ENCODE measurements around the gene ARHGAP28.
"Not testable (repeated sequence)": the region's sequence is repeated elsewhere in the genome, so short reads cannot be mapped to it uniquely, and the experiment has no call there.

The ARHGAP28 gene

DNA sequence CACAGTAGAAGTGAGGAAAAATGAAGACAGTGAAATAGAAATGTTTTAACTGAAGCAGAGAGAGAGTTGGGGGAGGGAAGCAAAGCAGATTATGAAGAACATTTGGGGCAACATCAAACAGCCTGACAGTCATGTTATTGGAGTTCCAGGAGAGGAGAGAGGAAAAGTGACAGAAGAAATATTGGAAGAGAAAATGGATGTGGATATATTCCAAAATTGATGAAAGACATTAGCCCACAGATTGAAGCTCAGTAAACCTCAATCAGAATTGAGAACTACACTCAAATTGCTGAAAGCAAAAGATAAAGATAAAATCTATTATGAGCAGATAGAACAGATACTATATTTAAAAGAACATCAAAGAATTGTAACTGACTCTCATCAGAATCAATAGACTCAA, 90.8 kb downstream of the ARHGAP28 start:
- no peak for DNase-seq (ENCODE audit: low spot score)

DNA sequence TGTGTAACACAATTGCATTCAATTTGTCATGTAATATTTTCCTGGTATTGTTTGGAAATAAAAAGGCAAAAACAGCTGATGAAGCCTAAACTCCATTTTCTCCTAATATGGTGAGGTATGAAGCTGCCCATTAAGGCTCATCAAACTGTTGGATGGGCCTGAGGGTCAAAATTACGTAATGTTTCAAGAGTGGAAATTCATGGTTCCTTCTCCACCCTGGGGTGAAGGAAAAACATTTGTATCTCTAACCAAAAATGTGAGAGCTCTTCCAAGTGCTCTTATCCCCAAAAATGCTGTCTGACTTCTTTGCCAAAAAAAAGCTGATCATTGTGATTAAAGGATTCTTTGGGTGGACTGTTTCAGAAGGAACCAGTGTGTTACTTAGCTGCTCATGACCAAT, 91.8 kb downstream of the ARHGAP28 start:
- DNase-seq (ENCODE audit: low spot score): no peak

DNA sequence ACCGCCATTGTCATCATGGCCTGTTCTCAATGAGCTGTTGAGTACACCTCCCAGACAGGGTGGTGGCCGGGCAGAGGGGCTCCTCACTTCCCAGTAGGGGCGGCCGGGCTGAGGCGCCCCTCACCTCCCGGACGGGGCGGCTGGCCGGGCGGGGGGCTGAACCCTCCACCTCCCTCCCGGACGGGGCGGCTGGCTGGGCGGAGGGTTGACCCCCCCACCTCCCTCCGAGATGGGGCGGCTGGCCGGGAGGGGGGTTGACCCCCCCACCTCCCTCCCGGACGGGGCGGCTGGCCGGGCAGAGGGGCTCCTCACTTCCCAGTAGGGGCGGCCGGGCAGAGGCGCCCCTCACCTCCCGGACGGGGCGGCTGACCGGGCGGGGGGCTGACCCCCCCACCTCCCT, 97.6 kb downstream of the ARHGAP28 start:
- DNase-seq (ENCODE audit: low spot score): not testable (repeated sequence)

DNA sequence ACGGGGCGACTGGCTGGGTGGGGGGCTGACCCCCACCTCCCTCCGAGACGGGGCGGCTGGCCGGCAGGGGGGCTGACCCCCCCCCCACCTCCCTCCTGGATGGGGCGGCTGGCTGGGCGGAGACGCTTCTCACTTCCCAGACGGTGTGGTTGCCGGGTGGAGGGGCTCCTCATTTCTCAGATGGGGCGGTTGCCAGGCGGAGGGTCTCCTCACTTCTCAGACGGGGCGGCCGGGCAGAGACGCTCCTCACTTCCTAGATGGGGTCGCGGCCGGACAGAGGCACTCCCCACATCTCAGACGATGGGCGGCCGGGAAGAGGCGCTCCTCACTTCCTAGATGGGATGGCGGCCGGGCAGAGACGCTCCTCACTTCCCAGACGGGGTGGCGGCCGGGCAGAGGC, 98.0 kb downstream of the ARHGAP28 start:
- not testable (repeated sequence) for DNase-seq (ENCODE audit: low spot score)

DNA sequence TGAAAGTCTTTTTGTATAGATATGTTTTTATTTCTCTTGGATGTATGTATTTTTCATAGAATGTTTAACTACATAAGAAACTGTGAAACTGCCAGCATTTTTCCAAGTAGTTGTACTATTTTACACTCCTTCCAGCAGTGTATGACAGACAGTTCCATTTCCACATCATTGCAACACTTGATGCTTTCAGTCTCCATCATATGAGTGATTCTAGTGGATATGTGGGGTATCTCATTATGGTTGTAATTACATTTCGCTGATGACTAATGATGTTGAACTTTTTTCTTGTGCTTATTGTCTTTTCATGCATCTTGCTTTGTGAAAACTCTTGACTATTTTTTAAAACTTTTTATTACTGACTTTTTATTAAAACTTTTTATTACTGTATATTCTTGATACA, 101.4 kb downstream of the ARHGAP28 start:
- no peak for DNase-seq (ENCODE audit: low spot score)

DNA sequence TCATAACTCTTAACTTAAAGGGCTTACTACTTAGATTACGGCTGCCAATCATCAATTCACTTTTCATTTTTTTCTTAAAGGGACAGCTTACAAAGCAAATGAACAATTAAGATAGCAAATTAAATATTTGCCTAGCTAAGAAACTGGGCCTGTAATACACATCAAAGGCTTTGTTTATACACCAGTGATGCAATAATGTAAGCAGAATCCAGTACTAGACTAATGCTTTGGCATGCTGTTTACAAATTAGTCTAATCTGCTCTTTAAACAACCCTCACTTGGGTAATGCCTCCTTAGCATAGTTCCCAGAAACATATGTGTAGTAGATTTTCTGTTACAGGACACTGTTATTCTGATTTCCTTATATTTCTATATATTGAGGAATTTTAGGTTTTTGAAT, 105.8 kb downstream of the ARHGAP28 start:
- DNase-seq (ENCODE audit: low spot score): no peak

DNA sequence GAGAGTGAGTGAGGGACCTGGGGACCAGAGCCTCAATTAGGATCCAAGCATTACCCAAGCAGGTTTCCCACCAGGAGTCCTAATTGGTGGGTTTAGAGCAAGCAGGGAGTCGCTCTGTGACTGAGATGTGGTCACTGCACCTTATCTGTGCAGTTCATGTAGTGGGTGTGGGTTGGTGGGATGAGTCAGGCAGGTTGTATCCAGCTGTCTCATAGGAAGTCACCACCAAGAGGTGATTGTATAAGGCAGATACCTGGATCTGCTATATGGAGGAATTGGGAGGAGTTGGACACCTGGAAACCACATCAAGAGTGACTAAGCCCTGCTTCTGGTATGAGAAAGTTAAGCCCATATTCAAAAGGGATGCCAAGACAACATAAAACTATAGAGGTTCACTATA, 106.8 kb downstream of the ARHGAP28 start:
- no peak for DNase-seq (ENCODE audit: low spot score)

DNA sequence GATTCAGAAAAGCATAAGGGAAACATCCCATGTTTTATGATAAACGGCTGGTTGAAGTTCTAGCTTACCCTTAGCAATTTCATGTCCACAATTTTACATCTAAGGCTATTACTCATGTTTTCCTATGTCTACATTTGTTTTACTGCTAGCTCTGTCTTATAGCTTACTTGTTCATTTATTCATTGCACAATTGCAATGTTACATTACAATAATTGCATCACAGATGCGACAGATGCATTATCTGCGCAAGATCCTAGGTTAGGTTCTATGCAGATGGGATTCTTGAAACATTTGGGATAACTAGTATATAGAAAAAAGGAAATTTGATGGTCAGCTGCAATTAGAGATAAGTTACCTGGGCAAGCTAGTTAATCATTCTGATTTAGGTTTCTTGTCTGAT, 108.4 kb downstream of the ARHGAP28 start:
- no peak for DNase-seq (ENCODE audit: low spot score)

DNA sequence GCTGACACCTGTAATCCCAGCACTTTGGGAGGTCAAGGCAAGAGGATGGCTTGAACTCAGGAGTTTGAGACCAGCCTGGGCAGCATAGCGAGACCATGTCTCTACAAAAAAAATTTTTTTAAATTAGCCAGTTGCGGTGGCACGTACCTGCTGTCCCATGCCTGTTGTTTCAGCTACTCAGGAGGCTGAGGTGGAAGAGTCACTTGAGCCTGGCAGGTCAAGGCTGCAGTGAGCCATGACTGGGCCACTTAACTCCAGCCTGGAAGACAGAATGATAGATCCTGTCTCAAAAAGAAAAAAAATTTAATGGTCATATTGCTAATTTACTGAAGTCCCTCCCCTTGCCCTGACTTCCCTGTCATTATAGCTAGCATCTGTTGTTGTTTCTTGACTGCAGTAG, 112.6 kb downstream of the ARHGAP28 start:
- DNase-seq (ENCODE audit: low spot score): no peak

DNA sequence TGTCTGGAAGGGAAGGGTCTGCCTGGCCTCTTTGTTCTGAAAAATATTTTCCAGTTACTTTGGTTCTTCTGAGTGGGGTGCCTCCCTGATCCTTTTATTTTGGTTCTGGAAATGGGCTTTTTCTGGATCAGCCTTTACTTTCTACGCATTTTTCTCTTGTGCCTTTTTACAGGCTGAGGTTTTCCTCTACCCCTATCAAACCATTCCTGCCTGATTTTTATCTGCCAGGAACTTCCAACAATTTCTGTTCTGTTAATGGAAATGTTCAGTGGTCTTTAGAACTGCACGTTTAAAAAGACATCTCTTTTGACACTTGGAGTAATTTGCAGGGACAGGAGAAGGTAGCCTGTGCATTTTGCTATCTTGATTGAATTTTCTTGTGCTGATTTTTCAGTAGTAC, 113.8 kb downstream of the ARHGAP28 start:
- no peak for DNase-seq (ENCODE audit: low spot score)

DNA sequence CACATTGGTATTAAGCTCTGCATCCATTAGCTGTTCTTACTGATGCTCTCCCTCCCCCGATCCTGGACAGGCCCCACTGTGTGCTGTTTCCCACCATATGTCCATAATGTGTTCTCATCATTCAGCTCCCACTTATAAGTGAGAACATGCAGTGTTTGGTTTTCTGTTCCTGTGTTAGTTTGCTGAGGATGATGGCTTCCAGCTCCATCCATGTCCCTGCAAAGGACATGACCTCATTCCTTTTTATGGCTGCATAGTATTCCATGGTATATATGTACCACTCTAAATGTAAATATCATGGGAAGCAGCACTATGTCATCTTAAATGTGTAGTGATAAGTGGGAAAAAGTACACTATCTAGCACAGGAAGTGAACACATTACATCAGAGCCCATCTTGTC, 116.0 kb downstream of the ARHGAP28 start:
- not testable (repeated sequence) for DNase-seq (ENCODE audit: low spot score)

DNA sequence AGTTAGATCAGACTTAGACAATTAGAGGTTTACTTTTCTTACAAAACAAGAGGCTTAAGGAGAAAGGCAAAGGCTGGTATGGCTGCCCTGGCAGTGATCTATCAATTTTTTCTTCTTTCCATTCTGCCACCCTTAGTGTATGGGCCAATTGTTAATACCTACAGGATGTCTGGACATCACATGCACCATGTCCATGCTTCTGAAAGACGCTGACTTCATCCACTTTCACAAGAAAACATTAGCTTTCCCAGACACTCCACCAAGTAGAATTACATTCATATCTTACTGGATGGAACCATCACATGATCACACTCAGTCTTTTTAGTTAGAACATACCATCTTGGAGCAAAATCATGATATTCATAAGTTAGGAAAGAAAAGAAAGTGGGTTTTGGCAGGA, 120.9 kb downstream of the ARHGAP28 start:
- DNase-seq (ENCODE audit: low spot score): no peak

DNA sequence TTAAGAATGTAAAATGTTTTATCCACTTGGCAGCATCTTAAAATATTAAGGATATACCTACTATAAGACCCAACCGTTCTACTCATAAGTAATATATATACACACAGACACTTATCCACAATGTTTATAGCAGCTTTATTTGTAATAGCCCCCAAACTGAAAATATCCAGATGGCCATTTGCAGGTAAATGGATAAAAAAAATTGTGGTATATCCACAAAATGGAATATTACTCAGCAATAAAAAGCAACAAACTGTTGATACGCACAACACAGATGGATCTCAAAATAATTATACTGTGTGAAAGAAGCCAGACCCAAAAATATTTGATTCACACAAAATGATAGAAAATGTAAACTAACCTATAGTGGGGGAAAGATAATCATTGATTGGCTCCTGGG, 122.0 kb downstream of the ARHGAP28 start:
- DNase-seq (ENCODE audit: low spot score): no peak

DNA sequence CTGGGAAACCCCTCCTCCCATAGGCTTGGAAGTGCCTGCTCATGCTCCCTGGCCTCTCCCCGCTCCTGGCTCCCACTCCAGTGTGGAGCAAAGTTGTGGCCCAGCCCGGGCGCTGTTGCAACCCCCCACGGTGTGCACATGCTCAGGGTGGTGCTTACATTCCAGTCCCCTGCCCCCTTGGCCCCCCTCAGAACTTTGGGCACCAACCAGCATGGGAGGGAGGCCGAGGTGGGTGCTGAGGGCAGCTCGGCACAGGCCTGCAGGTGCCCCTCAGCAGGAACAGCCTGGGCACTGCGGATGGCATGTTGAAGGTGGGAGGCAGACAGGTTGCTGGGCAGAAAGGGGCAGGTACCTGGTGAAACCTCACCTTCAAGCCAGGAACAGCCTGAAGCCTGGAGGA, 125.3 kb downstream of the ARHGAP28 start:
- no peak for DNase-seq (ENCODE audit: low spot score)

DNA sequence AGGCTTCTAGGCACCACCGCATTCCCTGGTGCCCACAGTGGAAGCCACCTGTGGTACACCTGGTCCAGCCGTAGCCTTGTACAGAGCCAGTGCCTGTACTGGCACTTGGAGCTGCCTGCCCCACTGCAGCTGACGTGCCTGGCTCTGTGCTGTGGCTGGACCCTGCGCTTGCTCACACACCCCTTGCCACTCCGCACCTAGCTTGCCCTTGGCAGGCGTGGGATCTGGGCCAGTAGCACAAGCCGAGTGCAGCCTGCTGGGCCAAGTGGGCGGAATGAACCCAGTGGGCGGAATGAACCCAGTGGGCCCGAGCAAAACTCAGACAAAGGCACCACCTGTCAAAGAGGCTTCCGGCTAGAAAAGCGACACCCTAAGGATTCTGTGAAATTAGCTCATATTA, 126.3 kb downstream of the ARHGAP28 start:
- DNase-seq (ENCODE audit: low spot score): no peak

DNA sequence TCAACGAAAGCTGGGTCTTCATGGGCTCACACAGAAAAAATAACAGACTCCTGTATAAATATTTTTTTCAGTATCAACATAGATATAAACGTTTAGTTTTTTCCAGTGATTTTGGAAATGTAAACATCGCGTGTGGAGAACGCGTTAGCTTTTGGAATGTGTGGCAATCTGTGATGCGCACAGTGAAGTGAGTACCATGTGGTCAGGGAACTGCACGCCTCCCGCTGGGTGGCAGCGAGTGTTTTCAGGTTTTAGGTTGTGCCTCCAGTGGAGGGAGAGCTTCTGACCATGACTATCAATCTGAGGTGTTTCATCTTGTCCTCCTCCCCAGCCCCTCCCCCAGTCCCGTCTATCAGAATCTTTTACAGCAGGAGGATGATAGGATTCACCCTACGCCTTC, 127.8 kb downstream of the ARHGAP28 start:
- DNase-seq (ENCODE audit: low spot score): no peak

DNA sequence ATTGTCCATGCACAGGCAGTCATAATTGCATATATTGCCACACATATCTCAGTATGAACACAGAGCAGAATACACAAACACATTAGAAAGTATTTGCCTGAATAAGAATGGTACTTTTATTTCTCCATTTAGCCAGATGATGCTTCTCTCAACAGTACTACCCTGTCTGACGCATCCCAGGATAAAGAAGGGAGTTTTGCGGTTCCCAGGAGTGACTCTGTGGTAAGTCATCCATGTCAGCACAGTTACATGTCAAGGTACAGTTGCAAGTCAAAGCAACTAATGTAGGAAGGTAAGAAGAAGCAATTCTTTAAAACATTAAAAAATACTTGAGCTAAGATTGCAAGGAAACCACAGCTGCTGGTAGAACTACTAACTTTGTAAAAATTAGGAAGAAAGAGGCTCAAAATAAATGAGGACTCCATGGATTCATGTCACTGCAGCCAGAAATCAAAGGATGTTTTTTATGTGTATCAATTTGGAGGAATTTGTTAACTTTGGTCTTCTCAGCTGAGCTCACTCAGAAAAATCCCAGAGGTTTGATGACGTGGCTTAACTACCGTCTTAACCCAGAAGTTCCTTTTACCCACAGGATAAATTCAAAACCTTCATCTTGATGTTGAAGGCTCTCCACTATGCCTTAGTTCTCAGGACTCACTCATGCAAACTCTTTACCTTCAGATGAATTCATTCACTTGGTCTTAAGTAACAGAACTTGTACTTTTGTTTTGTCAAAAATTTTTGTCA, 130.3 kb downstream of the ARHGAP28 start:
- no peak for DNase-seq (ENCODE audit: low spot score)

DNA sequence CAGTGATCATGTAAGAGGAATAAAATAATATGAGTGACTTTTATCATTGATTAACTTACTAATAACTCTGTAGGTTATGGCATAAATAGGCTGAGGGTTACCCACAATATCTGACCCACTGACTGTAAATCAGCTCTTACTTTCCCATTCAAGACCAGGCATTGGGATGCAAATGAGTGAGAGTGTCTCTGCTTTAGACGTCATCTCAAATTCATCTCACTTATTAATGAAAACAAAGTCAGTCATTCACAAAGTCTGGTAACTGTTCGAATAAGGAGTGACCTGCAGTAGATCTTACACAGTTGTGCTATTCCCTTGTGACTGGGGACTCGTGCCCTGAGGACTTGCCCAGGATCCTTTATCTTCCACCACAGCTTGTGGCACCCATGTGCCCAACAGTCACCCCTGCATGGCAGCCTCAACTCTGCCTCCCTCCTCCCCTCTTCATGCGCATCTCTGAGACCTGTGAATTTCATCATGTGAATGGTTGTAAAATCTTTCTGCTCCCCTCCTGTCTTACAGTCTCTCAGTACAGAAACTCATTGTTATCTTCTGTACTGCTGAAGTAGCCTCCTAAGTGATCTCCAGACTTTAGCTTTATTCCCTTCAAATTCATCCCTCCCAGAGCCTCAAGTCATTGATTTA, 131.4 kb downstream of the ARHGAP28 start:
- no peak for DNase-seq (ENCODE audit: low spot score)

DNA sequence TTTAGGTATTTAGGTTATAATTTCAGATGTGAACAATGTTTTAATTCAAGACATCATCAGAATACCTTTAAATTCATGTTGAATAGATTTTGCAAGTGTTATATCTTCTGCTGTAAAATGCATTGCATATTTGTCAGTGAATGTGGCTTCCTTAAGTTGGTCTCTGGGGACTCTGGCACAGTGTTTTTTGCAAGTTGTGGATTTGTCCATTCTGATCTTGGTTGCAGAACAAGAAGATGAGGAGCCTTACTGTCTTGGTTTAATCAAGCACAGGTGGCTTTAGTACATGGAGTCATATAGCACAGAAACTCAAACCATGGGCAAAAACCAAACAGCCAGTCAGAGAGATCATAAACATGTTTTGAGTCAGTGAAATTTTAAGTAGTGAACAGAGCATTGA, 135.7 kb downstream of the ARHGAP28 start:
- no peak for DNase-seq (ENCODE audit: low spot score)

DNA sequence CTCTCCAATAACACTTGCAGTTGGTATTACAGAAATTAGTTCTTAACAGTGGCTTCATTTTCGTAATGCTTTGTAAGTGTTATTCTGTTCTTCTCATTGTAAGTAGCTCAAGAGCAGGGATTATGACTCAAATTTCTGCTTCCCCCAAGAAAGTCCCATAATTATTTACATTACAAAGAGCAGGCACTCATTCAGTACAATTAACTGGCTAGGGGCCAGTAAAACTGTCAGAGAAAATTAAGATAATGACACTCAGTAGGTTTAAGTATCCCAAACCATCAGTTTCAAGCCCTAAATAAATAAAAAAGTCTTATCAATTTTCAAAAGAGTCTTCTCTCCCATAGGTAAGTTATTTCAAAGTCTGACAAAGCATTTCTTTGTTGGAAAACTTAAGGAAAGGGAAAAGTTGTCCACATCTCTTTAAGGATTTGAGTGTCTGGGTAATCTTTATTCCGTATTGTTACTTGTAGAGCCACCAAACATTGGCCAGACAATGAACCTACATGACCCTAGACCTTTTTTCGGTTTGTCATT, 137.1 kb downstream of the ARHGAP28 start:
- no peak for DNase-seq (ENCODE audit: low spot score)

DNA sequence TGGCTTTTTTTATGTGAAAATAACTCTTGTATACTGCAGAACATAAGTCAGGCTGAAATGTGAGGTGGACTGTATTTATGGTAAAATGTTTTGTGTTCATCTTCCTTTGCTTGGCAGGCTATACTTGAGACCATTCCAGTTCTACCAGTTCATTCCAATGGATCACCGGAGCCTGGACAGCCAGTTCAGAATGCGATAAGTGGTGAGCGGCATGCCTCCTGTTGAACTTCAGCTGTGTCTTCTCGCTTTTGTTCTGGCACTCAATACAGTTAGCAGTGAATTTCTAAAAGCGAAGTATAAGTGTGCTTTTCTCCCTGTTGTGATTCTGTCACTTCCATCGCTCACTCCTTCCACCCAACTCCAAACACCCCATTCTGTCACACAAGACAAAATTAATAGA, 138.5 kb downstream of the ARHGAP28 start:
- no peak for DNase-seq (ENCODE audit: low spot score)

DNA sequence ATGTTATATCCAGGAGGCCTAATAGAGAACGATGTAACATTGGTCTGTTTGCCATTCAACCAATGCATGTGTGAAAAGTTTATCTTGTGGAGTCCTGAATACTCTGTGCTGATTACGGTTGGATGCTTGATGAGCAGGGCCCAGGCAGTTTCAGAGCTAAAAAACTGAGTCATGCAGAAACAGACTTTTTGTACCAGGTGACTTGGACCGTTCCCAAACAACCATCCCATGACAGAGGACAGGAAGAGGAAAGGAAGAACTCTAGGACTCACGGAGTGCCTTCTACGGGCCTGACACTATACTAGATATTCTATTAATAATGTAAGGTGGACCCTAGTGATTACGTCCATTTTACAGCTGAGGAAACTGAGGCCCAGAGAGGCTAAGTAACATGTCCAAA, 142.1 kb downstream of the ARHGAP28 start:
- DNase-seq (ENCODE audit: low spot score): no peak

DNA sequence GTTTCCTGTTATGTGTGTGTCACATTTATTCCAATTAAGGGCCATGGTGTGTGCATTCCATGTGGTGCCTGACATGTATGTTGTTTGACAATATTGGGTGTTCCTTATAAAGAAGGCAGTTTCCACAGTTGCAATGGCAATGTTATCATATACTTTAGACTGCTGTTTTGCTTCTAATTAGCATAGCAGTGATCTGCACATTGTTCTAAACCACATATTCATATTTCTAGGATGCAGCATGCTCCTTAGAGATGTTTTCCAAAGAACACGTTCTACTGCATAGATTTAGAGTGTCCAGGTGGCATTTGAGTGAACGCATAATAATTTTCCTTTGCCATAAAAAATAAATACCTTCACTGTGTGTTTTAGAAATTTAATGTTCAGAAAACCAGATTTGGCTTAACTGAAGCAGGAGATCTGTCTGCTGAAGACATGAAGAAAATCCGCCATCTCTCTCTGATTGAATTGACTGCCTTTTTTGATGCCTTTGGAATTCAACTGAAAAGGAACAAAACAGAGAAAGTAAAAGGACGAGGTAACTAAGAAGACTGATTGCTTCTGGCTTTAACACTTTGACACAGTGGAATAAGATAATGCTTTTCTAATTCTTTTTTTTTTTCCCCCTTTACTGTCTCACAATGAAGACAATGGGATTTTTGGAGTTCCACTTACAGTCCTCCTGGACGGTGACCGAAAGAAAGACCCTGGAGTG, 143.7 kb downstream of the ARHGAP28 start:
- DNase-seq (ENCODE audit: low spot score): no peak
